NCI-H1092 (cell line): ENCODE data around the gene RRAD.

ENCODE experiments used
- DNase-seq: peaks from one replicate; lab custom pipeline; 2025; lab: John Stamatoyannopoulos, UW

RRAD gene

DNA sequence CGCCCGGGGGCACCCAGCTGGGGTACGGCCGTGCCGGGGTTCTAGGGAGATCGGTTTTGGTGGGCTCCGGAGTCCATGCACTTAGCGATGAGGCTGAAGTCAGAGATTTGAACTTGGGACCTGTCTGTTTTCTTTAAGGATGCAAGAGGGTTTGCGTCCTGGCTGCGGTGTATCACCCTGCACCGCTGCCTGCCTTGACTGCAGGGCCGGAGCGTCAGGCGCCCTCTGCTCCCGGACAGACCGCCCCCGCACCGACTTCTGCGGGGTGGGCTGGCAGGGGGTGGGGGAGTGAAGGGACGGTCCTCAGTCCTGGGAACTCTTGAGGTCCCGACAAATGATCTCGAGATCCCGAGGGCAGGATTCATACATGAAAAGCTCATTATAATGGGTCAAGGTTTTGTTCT lies 44.3 kb downstream of the RRAD start:
- DNase-seq, result no peak

DNA sequence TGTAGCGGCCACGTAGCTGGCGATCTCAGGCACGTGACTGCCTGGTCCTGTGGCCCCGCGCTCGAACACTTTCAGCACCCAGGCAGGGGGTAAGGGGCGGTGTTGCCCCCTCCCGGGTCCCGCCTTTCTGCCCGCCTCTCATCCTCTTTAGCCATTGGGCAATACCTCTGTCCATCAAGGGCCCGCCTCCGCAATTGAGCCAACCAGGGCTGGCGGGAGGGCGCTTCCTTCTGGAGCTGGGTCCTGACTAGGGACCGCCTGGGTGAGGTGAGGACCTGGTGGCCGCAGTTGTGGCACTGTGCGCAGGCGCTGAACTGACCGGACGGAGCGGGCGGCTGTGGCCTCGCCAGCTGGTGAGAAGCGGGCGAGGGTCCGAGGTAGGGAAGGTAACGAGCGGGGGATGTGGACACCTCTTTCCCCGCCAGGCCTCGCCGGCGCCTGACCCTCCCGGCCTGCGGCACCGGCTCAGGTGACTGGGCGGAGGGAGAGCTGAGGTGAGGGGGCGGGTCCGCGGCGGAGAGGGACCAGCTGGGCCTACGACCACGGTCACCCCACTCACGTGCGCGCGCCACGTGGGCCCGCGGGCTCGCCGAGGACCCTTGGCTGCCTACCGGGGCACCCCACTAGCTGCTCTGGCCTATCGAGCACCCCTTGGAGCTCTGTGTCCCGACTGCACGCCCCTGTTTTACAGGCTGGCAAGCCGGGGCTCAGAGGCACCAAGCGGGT lies 44.9 kb downstream of the RRAD start, which contains the start of gene PDP2:
Gene PDP2, plus strand, starts transcription at position 228 of the 726 bp plus-strand sequence. CDS start 3,770 bp downstream, outside the sequence.
- DNase-seq, result peak; percentile 94

DNA sequence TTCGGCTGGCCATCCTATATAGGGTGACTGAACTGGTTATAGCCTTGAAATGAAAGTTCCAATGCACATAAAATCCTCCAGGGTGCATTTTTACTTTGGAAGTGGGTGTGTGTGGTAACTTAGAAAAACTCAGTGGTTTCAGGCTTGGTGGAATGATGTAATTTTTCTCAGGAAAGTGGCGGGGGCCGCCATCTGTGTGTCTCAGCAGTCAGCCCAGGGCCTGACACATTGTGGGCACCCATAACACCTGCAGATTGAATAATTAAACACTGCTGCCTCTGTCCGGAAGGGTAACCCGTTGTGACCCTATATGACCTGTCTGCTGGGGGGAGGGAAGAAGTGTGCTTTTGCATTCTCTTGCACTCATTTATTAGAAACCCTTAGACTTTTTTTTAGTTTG lies 47.3 kb downstream of the RRAD start:
- DNase-seq, result no peak

DNA sequence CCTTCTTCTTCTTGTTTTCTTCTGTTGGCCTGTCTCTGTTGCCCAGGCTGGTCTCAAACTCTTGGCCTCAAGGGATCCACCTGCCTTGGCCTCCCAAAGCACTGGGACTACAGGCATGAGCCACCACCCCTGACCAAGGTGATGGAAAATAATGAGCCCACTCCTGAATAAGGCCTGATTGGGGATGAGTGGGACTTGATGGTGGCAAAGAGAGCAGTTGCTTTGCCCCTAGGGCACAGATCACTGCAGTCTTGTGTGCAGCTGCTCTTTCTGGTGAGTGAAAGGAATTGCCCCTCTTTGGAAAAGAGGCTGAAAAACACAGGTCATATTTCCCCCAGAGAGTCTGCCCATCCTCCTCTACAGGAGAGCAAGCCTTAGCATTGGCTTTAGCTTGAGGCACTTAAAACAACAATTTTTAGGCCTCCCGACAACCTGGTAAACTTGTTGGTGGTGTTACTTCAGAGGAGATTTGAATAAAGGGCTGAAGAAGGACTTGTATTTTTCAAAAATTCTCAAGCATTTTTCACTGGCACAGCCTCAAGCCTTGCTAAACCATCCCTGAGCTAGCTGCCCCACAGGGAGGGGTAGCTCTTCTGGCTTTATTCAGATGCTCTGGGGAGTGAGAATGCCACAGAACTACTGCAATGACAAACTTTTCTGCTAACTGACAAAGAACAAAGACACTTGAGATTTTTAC lies 51.1 kb downstream of the RRAD start:
- DNase-seq, result no peak

DNA sequence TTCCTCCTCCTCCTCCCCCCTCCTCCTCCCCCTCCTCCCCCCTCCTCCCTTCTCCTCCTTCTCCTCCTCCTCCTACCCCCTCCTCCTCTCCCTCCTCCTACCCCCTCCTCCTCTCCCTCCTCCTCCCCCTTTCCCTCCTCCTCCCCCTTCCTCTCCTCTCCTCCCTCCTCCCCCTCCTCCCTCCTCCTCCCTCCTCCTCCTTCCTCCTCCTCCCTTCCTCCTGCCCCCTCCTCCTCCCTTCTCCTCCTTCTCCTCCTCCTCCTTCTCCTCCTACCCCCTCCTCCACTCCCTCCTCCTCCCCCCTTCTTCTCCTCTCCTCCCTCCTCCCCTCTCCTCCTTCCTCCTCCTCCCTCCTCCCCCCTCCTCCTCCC lies 51.7 kb downstream of the RRAD start:
- no peak for DNase-seq

DNA sequence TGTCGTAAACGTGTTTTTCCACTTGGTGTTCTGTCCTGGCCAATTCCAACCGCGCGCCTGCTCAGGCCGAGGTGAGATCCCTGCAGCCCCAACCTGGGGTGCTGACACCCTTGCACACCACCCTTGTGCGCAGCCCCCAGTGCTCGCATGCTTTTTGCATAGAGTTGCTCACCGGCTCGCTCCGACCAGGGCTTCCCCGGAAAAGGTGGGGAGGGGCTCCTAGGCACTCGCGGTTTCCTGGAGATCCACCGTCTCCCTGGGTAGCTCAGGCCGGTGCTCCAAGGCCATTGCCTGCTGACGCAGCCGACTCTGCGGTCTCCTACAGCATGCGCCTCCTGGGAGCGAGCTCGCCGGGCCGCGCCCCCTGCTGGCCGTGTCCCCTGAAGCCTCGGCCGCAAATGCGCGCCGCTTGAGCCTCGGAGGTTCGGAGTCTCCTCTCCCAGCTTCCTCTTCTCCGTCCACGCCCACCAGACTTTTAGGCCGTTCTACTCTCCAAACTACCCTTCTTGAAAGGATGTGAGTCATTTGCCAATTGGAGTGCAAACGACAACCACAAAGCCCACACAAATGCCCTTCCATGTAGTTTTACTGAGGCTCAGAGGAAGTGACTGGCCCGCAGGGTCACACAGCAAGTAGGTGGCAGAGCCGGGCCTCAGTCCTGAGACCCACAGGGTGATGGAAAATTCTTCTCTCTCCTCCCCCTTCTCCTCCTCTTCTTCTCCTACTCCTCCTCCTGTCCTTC lies 52.2 kb downstream of the RRAD start:
- peak; percentile 74 for DNase-seq

- DNase-seq, result no peak
Measured at GRCh38 chr16:66872559-66872942, 52.8 kb downstream of the RRAD start.

GRCh38 chr16:66871840-66872239 lies 53.5 kb downstream of the RRAD start:
- no peak for DNase-seq
